Osteoblast (primary cell): Measurements from ENCODE around the gene OSBP. TPM values are rescaled to one million over a fixed set of nuclear protein-coding genes. Genes with fewer than 3 reads are reported as not detected.

Experiments
- DNase-seq: peaks from one replicate; pipeline ENCODE4 v3.0.0; 2011; ENCODE audit warnings: low spot score, mixed read lengths; ENCODE audit not compliant: insufficient read length; ENCODE audit errors: missing footprints
- H2AFZ ChIP-seq: 2 replicates; pipeline ENCODE4 v1.6.0; 2011; ENCODE audit warnings: mild to moderate bottlenecking, low read length
- H3K27ac ChIP-seq: 2 replicates; pipeline ENCODE4 v1.5.1; 2011; ENCODE audit warnings: mild to moderate bottlenecking, low read depth, low read length, moderate library complexity
- H3K27me3 ChIP-seq: 2 replicates; pipeline ENCODE4 v1.6.0; 2012; ENCODE audit warnings: mild to moderate bottlenecking, control low read depth, inconsistent platforms, low read length, moderate library complexity; ENCODE audit not compliant: insufficient read depth
- H3K36me3 ChIP-seq: 2 replicates; pipeline ENCODE4 v1.5.1; 2011; ENCODE audit warnings: mild to moderate bottlenecking, low read length, control low read depth, moderate library complexity; ENCODE audit not compliant: insufficient read depth
- H3K4me1 ChIP-seq: 2 replicates; pipeline ENCODE4 v1.5.1; 2011; ENCODE audit warnings: mild to moderate bottlenecking, low read length, control low read depth, moderate library complexity; ENCODE audit not compliant: insufficient read depth
- H3K4me2 ChIP-seq: 2 replicates; pipeline ENCODE4 v1.6.0; 2011; ENCODE audit warnings: mild to moderate bottlenecking, low read length; ENCODE audit not compliant: insufficient read depth
- H3K4me3 ChIP-seq: fragments of 200-600 bp; sonication (generic); 3 replicates; pipeline ENCODE4 v1.5.1; 2012; ENCODE audit warnings: mild to moderate bottlenecking, low read length, inconsistent platforms; ENCODE audit not compliant: insufficient read depth
- H3K79me2 ChIP-seq: 2 replicates; pipeline ENCODE4 v1.6.0; 2012; ENCODE audit warnings: mild to moderate bottlenecking, low read length, control low read depth, inconsistent platforms; ENCODE audit not compliant: insufficient read depth
- H3K9me3 ChIP-seq: 2 replicates; pipeline ENCODE4 v1.5.1; 2011; ENCODE audit warnings: low read depth, low read length, control low read depth
- H4K20me1 ChIP-seq: 2 replicates; pipeline ENCODE4 v1.6.0; 2012; ENCODE audit warnings: mild to moderate bottlenecking, low read length, control low read depth; ENCODE audit not compliant: insufficient read depth
- total RNA-seq: library from RNA; depleted of rRNA; stranded (reverse); fragments of >200 nt; gene quantifications from 2 replicates; pipeline ENCODE4 v1.2.3, GENCODE V29; 2012
- TF ChIP-seq, protein P1 (sequence below): IDR thresholded peaks from 2 replicates; pipeline ENCODE4 v1.5.1; 2011; ENCODE audit warnings: mild to moderate bottlenecking, low read depth, low read length, moderate library complexity; ENCODE audit errors: extremely low read depth

Gene OSBP, protein sequence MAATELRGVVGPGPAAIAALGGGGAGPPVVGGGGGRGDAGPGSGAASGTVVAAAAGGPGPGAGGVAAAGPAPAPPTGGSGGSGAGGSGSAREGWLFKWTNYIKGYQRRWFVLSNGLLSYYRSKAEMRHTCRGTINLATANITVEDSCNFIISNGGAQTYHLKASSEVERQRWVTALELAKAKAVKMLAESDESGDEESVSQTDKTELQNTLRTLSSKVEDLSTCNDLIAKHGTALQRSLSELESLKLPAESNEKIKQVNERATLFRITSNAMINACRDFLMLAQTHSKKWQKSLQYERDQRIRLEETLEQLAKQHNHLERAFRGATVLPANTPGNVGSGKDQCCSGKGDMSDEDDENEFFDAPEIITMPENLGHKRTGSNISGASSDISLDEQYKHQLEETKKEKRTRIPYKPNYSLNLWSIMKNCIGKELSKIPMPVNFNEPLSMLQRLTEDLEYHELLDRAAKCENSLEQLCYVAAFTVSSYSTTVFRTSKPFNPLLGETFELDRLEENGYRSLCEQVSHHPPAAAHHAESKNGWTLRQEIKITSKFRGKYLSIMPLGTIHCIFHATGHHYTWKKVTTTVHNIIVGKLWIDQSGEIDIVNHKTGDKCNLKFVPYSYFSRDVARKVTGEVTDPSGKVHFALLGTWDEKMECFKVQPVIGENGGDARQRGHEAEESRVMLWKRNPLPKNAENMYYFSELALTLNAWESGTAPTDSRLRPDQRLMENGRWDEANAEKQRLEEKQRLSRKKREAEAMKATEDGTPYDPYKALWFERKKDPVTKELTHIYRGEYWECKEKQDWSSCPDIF
- total RNA-seq = 35.1 and 35.9 TPM in 2 replicates

- Histone ChIP-seq H3K27ac (peak within 1 kb of the TSS; percentile 84), H3K79me2 (peaks cover 44% of the 10 kb centered on the region), H3K4me1 (peaks cover 38% of the 10 kb centered on the region), H3K4me2 (peak within 1 kb of the TSS; percentile 98), H3K4me3 (peak within 1 kb of the TSS; percentile 77), H3K9me3 (no peaks in the 10 kb centered on the region), H3K36me3 (peaks cover 5% of the 10 kb centered on the region), H4K20me1 (peaks cover 43% of the 10 kb centered on the region), H2AFZ (peak within 1 kb of the TSS; percentile 92), H3K27me3 (no peaks in the 10 kb centered on the region)
- DNase-seq = peak; percentile 100
- TF ChIP-seq, protein P1, sequence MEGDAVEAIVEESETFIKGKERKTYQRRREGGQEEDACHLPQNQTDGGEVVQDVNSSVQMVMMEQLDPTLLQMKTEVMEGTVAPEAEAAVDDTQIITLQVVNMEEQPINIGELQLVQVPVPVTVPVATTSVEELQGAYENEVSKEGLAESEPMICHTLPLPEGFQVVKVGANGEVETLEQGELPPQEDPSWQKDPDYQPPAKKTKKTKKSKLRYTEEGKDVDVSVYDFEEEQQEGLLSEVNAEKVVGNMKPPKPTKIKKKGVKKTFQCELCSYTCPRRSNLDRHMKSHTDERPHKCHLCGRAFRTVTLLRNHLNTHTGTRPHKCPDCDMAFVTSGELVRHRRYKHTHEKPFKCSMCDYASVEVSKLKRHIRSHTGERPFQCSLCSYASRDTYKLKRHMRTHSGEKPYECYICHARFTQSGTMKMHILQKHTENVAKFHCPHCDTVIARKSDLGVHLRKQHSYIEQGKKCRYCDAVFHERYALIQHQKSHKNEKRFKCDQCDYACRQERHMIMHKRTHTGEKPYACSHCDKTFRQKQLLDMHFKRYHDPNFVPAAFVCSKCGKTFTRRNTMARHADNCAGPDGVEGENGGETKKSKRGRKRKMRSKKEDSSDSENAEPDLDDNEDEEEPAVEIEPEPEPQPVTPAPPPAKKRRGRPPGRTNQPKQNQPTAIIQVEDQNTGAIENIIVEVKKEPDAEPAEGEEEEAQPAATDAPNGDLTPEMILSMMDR = no peak
Measured at GRCh38 chr11:59615637-59616395, at the start of gene OSBP. Gene OSBP, minus strand, starts transcription at chr11:59615774. Its CDS starts 110 bp downstream, at chr11:59615664.

DNA sequence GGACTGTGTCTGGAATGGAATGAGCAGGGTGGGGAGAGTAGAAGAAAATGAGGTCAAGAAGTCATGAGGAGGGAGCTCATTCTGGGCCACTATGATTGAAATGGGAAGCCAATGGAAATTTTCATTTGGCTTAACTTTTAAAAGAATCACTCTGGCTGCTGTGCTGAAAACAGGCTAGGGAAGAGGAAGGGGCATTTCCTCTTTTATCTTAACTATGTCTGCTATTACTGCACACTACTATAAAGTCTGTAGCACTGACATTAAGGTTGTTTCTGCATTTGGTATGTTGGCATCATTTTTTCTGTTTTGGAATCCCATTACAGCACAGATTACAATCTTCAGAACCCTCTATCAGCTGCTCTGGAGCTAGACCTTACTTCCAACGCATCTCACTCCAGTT is 45.0 kb upstream of the OSBP start:
- Histone ChIP-seq H3K36me3 (peaks cover 66% of the 10 kb centered on the region), H3K9me3 (no peaks in the 10 kb centered on the region)

GRCh38 chr11:59659981-59660380 is 44.4 kb upstream of the OSBP start:
- H3K79me2 ChIP-seq = peaks cover 47% of the 10 kb centered on the region
- TF ChIP-seq, protein P1 = no peak
- no peak overlapping the region for H2AFZ ChIP-seq
- no peak for DNase-seq
- no peaks in the 10 kb centered on the region for H3K4me1 ChIP-seq
- H3K36me3 ChIP-seq = peaks cover 66% of the 10 kb centered on the region
- H3K27ac ChIP-seq = no peak overlapping the region
- H3K4me3 ChIP-seq = no peak overlapping the region
- H3K27me3 ChIP-seq = no peaks in the 10 kb centered on the region
- no peak overlapping the region for H3K4me2 ChIP-seq
- H3K9me3 ChIP-seq = no peaks in the 10 kb centered on the region
- H4K20me1 ChIP-seq = no peaks in the 10 kb centered on the region

More for the DNA sequence above, 45.0 kb upstream of the OSBP start:
- Histone ChIP-seq H3K79me2 (peaks cover 53% of the 10 kb centered on the region), H3K4me3 (no peak overlapping the region), H3K4me2 (no peak overlapping the region), H3K27ac (no peak overlapping the region), H3K27me3 (no peaks in the 10 kb centered on the region), H2AFZ (no peak overlapping the region), H4K20me1 (no peaks in the 10 kb centered on the region), H3K4me1 (no peaks in the 10 kb centered on the region)
- TF ChIP-seq, protein P1 = no peak
- DNase-seq = no peak
